GM18505 (cell line): ENCODE data around the gene UBE2O.

Source experiments
- ATAC-seq: cut with Tn5 transposase; IDR thresholded peaks from one replicate; pipeline ENCODE4 v1.9.1; 2021; ENCODE audit not compliant: unreplicated experiment
- POLR2A ChIP-seq: IDR thresholded peaks from 4 replicates; pipeline ENCODE4 v1.6.1; 2011; ENCODE audit warnings: borderline replicate concordance; ENCODE audit not compliant: insufficient read depth, insufficient read length; ENCODE audit errors: extremely low read depth

Gene UBE2O

DNA sequence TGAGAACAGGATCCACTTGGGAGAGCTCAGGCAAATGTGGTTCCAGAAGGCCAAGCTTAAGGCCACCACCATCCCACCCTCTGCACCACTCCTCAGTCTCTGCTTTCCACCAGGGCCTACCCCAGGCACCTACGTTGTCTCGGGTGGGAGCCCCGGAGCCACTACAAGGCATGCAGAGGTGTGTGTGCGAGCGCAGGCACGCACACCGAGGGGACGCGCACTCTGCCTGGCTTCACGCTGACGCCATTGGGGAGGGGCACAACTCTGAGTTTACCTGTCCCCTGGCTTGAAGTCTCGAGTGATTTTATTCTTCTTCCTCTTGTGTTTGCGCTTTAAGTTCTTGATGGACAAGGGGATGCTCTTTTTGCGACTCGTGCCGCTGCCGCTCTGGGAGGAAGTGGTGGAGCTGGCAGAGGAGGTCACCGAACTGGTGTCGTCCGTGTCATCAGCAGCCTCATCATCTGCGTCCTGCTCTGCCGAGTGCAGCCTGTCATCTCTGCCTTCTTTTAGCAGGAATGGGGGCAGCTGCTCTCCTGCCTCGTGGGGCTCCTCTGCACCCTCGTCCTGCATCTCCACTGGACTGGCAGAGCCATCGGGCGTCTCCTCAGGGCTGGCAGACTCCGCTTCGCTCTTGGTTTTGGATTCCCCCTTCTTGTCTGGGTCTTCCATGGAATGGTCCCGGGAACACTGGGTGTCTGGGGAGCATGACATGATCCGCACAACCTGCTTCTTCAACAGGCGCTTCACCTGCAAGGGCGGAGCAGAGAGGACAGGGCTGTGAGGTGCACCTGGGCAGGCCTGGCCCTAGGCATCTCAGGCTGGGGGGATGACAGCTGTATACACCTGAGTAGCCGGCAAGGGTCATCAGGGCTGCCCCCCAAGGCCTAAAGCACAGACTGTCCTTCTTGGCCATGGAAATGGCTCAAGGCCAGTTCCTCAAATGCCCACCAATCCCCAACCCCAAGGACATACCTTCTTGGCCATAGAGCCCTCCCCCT lies 53.5 kb downstream of the UBE2O start:
- no peak for TF ChIP-seq POLR2A
- no peak for ATAC-seq

DNA sequence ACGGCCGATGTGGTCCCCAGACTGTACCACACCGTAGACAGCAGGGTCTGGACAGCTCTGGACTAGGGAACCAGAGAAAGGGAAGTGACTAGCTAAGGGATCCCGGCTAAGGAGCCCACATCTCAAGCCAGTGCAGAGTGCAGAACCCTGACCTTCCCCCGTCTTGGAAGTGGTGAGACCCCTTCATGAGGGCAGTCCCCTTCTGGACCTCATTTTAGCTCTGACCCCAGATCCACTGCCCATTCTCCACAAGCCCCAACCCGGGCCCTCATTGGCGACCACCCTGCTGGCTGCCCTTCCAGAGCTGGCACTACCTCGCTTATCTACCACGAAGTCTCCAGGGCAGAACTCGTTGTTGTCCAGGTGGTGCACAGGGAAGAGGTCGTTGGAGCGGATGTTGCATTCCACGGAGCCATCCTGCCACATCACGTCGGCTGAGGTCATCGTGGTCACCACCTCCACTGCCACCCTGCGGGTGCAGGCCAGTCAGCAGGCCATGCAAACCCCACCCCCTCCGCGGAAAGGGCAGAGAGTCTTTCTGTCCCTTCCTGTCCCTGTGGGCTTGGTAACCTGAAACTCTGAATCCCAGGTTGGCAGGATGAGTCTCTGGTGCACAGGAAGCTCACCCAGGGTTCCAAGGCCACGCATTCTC lies 54.3 kb downstream of the UBE2O start:
- TF ChIP-seq POLR2A = no peak
- no peak for ATAC-seq

DNA sequence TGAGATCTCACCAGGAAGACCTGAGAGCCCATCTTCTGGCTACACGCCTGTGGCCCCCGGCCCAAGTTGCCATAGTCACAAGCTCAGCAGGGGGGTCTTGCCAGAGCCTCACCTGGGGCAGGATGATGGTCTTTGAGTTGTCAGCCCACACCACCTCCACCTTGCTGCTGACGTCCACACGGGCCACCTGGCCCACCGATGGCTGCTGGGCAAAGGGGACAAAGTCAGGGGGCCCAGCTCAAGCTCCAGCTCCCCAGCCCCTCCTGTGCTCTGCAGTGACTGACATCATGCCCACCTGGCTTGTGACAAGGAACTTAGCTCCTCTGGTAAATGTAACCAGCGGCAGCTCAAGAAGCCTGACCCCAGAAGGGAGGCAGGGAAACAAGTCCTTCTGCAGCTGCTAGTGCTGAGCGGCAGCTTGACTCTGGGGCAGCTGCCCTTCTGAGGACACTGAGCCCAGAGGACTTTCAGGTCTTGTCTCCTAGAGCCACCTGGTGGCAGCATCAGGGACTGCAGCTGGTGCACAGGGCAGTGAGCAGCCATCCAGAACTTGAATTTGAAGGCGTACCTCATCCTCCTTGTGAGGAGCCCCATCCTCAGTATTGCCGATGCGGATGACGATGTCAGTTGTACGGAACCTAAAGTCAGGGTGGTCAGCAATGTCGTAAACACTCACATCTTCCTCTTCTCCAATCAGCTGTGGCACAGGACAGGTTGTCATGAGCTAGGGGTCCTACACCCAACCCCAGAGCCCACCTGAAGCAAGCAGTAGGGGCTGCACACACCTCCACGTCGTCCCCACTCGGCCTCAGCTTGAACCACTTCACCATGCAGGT lies 55.0 kb downstream of the UBE2O start:
- TF ChIP-seq POLR2A = no peak
- ATAC-seq = no peak

DNA sequence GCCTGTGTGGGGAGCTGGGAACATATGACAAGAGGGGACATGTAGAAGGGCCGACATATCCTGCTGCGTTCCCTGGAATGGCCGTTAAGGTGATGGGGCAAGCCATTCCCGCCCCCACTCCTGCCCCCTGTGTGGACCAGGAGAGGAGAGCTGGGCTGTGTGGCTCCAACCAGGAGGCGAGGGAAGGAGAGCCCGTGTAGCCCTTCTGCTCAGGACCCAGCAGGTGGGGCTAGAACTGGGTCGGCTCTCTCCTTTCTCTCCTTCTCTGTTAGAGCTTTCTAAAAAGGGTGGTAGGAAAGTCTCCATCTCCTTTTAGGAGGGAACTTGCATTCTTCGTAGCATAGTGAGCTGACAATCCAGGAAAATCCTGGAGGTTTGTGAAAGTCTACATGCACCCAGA lies 55.8 kb downstream of the UBE2O start:
- no peak for TF ChIP-seq POLR2A

DNA sequence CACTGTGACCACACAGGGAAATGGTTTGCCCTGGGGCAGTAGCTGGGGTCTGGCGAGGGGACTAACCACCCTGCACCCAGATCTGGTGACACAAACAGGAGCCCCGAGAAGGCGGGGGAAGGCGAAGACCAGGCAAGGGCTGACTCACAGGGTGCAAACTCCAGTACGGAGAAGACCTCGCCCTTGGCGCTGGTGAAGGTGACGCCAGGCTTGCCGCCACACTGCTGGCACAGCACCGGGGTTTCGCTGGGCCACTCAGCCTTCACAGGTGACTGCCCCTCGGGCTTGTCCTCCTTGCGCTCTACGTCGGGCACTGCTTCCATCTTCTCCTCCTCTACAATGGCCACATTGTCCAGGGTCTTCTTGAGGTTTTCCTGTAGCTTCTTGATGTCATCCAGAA lies 57.0 kb downstream of the UBE2O start:
- no peak for TF ChIP-seq POLR2A
- ATAC-seq = no peak

More for the DNA sequence above, 55.8 kb downstream of the UBE2O start:
- no peak for ATAC-seq

DNA sequence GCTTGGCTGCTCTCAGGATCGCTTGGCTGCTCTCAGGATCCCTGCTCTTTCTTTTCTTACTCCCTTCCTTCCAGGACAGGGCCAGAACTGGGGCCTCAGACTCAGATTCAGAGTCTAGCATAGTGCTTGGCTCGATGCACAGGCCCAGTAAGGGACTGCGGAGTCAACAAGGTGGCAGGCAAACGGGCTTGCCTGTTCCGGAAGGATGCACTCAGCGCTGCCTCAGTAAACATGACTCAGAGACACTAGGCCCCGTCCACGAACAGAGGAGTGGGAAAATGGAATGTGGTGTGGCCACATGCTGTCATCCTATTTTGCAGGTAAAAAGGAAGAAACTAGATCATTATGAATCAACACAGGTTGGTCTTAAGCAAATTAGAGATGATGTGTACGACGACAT lies 58.8 kb downstream of the UBE2O start:
- no peak for ATAC-seq
- TF ChIP-seq POLR2A = no peak

DNA sequence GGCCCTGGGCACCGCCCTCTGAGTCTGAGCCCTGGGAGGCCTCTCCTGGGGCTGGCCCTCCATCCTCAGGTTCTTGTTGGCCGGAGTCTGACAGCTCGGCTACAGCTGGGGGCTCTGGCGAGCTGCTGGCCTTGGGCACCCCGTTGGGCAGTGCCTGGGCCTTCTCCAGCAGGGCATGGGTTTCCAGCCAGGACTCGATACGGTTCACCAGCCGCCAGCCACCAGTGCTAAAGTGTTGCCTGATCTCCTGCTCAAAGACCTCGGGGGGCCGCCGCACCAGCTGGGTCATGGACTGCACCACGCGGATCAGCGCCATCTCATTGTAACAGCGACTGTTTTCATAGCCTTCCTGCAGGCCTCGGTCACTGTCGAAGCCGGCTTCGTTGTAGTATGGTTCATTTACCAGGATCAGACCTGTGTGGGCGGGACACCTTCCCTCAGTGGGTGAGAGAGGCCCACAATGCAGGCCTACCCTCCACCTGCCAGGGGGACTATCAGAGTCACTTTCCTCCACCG lies 61.7 kb downstream of the UBE2O start:
- TF ChIP-seq POLR2A = no peak
- no peak for ATAC-seq

DNA sequence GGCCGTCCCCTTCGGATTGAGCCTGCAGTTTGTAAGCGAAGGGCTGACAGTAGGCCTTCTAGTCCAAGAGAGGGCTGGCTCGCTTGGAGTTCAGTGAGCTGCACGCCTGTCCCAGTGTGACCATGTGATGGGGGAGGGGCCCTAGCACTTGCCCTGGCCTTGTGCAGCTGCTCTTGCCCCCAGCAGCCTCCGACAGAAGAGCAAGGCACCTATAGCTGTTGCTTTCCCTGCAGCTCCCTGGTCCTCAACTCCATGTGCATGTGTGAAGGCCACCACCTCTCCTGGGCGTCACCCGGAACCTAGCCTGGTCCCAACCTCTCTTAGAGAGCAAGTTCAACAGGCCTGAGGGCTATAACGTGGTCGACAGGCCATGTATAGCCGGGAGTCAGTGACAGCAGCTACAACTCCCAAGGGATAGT lies 62.9 kb downstream of the UBE2O start:
- no peak for ATAC-seq

DNA sequence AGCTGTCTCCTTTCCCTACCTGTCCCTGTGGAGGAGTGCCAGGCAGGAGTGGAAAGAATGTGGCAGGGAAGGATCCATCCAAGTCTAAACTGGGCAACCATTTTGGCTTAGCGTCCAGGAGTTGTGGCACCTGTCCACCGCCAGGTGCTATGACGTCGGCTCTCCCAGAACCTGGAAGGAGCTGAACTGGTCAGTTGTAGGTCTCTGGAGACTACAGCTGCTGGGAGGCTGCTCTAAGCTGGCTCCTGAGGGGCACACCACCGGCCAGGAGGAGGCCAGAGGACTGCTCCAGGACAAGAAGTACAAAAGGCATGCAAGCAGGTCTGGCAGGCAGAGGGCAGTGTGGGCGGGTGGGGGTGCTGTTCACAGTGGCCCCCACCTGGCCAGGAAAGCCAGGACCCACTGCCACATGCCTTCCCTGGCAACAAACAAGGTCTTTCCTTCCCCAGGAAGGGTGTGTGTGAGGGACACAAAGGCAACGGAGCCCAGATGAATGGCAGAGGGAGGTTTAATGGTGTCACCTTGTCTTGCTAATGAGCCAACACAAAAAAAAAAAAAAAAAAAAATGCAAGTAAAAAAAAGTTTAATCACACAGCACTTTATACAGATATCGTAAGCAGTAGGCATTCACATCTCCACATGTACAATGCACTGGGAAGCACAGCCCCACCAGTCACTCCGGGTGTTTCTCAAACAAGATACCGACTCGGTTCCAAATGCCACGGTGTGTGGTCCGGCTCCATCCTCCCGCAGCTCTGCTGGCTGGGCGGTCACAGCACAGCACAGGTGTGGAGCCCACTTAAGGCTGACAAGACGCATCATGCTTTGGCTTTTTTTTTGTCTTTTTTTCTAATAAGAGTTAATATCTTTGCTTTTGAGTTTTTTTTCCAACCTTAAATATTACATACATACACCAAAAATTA lies 63.7 kb downstream of the UBE2O start:
- no peak for ATAC-seq
- TF ChIP-seq POLR2A = no peak

More for the DNA sequence above, 62.9 kb downstream of the UBE2O start:
- no peak for TF ChIP-seq POLR2A

DNA sequence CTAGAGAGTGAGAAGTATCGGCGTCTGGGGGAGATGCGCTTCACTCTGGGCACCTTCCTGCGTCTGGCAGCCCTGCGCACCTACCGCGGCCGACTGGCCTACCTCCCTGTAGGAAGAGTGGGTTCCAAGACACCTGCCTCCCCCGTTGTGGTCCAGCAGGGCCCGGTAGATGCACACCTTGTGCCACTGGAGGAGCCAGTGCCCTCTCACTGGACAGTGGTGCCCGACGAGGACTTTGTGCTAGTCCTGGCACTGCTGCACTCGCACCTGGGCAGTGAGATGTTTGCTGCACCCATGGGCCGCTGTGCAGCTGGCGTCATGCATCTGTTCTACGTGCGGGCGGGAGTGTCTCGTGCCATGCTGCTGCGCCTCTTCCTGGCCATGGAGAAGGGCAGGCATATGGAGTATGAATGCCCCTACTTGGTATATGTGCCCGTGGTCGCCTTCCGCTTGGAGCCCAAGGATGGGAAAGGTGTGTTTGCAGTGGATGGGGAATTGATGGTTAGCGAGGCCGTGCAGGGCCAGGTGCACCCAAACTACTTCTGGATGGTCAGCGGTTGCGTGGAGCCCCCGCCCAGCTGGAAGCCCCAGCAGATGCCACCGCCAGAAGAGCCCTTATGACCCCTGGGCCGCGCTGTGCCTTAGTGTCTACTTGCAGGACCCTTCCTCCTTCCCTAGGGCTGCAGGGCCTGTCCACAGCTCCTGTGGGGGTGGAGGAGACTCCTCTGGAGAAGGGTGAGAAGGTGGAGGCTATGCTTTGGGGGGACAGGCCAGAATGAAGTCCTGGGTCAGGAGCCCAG lies 65.8 kb downstream of the UBE2O start:
- TF ChIP-seq POLR2A = no peak
- no peak for ATAC-seq
